ENCODE data around the gene PLPP3. TPM values are rescaled to one million over a fixed set of nuclear protein-coding genes. Genes with fewer than 3 reads are reported as not detected.

Gene PLPP3
- total RNA-seq, 1 donor from 2014 or later = 4.6 TPM

- Mint-ChIP-seq H3K27ac (no peak overlapping the region), H3K4me1 (no peaks in the 10 kb centered on the region), H3K4me3 (no peak overlapping the region), H3K27me3 (no peaks in the 10 kb centered on the region), H3K36me3 (ENCODE audit: low read depth) (peaks cover 4% of the 10 kb centered on the region), H3K9me3 (no peaks in the 10 kb centered on the region)
- ATAC-seq (ENCODE audit: low read depth) (no peak), DNase-seq (no peak)
- ChIA-PET POLR2A (no interaction called here), CTCF (no interaction called here)
- no peak for TF ChIP-seq CTCF (IDR thresholded peaks at IDR 0.05)
- intact Hi-C loops (cut with micrococcal nuclease) = no loop called here
These were observed 89.7 kb downstream of the PLPP3 start for GRCh38 chr1:56489695-56490094.

DNA sequence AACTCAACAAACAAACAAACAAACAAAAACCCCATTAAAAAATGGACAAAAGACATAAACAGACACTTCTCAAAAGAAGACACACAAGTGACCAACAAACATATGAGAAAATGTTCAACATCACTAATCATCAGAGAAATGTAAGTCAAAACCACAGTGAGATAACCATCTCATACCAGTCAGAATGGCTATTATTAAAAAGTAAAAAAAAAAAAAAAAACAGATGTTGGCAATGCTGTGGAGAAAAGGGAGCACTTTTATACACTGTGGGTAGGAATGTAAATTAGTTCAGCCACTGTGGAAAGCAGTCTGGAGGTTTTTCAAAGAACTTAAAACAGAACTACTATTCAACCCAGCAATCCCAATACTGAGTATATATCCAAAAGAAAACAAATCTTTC, 94.7 kb downstream of the PLPP3 start:
- H3K36me3 Mint-ChIP-seq (ENCODE audit: low read depth) = no peaks in the 10 kb centered on the region
- no peaks in the 10 kb centered on the region for H3K4me1 Mint-ChIP-seq
- ATAC-seq (ENCODE audit: low read depth) (no peak), DNase-seq (no peak)
- POLR2A ChIA-PET = no interaction called here
- no peaks in the 10 kb centered on the region for H3K9me3 Mint-ChIP-seq
- H3K4me3 Mint-ChIP-seq = no peak overlapping the region
- CTCF ChIA-PET = no interaction called here
- peaks cover 4% of the 10 kb centered on the region for H3K27me3 Mint-ChIP-seq
- TF ChIP-seq CTCF (IDR thresholded peaks at IDR 0.05) = no peak
- H3K27ac Mint-ChIP-seq = no peak overlapping the region
- intact Hi-C loops (cut with micrococcal nuclease) = no loop called here

DNA sequence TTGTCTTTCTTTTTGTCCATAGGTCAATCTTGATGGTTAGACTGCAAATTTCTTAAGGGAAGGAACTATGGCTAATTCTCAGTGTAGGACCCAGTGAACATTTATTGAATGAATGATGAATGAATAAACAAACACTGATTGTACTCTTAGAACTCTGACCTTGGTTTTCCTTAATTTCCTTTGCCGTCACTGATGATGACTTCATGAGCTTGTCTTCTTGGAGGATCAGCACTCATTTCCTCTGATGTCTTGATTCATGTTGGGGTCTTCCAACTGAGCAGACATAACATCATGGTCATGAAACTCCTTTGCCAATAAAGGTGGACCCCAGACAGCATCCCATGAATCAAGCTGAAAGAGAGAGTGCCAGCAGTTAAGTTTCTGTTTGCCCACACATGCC, 96.3 kb downstream of the PLPP3 start:
- ATAC-seq (ENCODE audit: low read depth) (no peak), DNase-seq (no peak)
- POLR2A ChIA-PET = no interaction called here
- Mint-ChIP-seq H3K36me3 (ENCODE audit: low read depth) (no peaks in the 10 kb centered on the region), H3K4me3 (no peak overlapping the region), H3K27ac (no peak overlapping the region), H3K9me3 (no peaks in the 10 kb centered on the region), H3K4me1 (no peaks in the 10 kb centered on the region), H3K27me3 (peaks cover 14% of the 10 kb centered on the region)
- TF ChIP-seq CTCF (IDR thresholded peaks at IDR 0.05) = no peak
- intact Hi-C loops (cut with micrococcal nuclease) = no loop called here
- CTCF ChIA-PET = no interaction called here

DNA sequence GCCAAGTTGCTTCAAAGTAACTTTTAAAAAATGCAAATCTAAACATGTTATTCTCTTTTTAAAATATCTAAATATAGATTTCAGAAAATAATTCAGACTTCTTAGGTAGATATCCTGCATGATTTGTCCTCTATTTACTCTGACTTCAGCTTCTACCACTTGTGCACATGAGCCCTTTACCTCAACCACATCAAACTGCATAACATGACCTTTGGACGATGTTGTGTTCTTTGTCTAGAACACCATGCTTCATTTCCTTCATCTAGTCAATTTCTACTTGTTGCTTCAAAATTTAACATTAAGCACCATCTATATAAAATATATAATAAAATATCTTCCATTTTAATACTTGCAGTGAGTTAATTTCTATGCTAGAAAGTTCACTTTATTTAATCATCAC, 96.9 kb downstream of the PLPP3 start:
- peaks cover 14% of the 10 kb centered on the region for H3K27me3 Mint-ChIP-seq
- no peak for TF ChIP-seq CTCF (IDR thresholded peaks at IDR 0.05)
- ATAC-seq (ENCODE audit: low read depth) (no peak), DNase-seq (no peak)
- H3K27ac Mint-ChIP-seq = no peak overlapping the region
- POLR2A ChIA-PET = no interaction called here
- no peaks in the 10 kb centered on the region for H3K36me3 Mint-ChIP-seq (ENCODE audit: low read depth)
- H3K4me3 Mint-ChIP-seq = no peak overlapping the region
- CTCF ChIA-PET = no interaction called here
- no peaks in the 10 kb centered on the region for H3K4me1 Mint-ChIP-seq
- no peaks in the 10 kb centered on the region for H3K9me3 Mint-ChIP-seq
- intact Hi-C loops (cut with micrococcal nuclease) = no loop called here

- intact Hi-C loops (cut with micrococcal nuclease) = no loop called here
- no peak for TF ChIP-seq CTCF (IDR thresholded peaks at IDR 0.05)
- Mint-ChIP-seq H3K4me3 (no peak overlapping the region), H3K27ac (no peak overlapping the region), H3K36me3 (ENCODE audit: low read depth) (no peaks in the 10 kb centered on the region), H3K4me1 (peaks cover 7% of the 10 kb centered on the region), H3K27me3 (peaks cover 20% of the 10 kb centered on the region), H3K9me3 (no peaks in the 10 kb centered on the region)
- ATAC-seq (ENCODE audit: low read depth) = no peak
- ChIA-PET POLR2A (no interaction called here), CTCF (no interaction called here)
- no peak for DNase-seq
These were observed 98.1 kb downstream of the PLPP3 start for GRCh38 chr1:56481140-56481694.

All from activated B cell treated with CpG ODN at 0.5 μM for 24 hours (primary cell).